ENCODE measurements around the gene PHF21A.

- TF ChIP-seq POLR2A (IDR thresholded peaks at IDR 0.05) (no peak), CTCF (IDR thresholded peaks at IDR 0.05) (no peak), POLR2AphosphoS5 (IDR thresholded peaks at IDR 0.05; ENCODE audit: insufficient read depth in 1 of 2, low read depth in 1 of 2) (peak in 1 of 2 donors; percentile 32)
Observed at GRCh38 chr11:45933131-45933831, 188.0 kb downstream of the PHF21A start.
